ENCODE results near the gene COL17A1.

Gene COL17A1

DNA sequence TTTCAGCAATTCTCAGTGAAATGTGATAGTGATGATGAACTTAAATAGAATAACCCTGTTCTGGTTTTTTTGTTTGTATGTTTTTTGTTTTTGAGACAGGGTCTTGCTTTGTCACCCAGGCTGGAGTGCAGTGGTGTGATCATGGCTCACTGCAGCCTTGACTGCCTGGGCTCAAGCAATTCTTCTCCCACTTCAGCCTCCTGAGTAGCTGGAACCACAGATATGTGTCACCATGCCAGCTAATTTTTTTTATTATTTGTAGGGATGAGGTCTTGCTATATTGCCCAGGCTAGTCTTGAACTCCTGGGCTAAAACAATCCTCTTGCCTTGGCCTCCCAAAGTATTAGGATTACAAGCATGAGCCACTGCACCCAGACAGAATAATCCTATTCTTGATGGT, 14.3 kb upstream of the COL17A1 start:
- H3K27ac ChIP-seq, result no peak overlapping the region
- H2AFZ ChIP-seq, result no peak overlapping the region
- no peak overlapping the region for H3K9ac ChIP-seq
- TF ChIP-seq, protein P1, sequence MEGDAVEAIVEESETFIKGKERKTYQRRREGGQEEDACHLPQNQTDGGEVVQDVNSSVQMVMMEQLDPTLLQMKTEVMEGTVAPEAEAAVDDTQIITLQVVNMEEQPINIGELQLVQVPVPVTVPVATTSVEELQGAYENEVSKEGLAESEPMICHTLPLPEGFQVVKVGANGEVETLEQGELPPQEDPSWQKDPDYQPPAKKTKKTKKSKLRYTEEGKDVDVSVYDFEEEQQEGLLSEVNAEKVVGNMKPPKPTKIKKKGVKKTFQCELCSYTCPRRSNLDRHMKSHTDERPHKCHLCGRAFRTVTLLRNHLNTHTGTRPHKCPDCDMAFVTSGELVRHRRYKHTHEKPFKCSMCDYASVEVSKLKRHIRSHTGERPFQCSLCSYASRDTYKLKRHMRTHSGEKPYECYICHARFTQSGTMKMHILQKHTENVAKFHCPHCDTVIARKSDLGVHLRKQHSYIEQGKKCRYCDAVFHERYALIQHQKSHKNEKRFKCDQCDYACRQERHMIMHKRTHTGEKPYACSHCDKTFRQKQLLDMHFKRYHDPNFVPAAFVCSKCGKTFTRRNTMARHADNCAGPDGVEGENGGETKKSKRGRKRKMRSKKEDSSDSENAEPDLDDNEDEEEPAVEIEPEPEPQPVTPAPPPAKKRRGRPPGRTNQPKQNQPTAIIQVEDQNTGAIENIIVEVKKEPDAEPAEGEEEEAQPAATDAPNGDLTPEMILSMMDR (IDR thresholded peaks at IDR 0.05), result no peak
- no peak overlapping the region for H3K4me2 ChIP-seq (ENCODE audit: low read length)
- no peaks in the 10 kb centered on the region for H3K9me3 ChIP-seq (ENCODE audit: control insufficient read depth, low read length)
- no peaks in the 10 kb centered on the region for H3K36me3 ChIP-seq (ENCODE audit: control insufficient read depth, insufficient read depth, low read length)
- H3K27me3 ChIP-seq (ENCODE audit: control insufficient read depth, insufficient read depth, low read length), result no peaks in the 10 kb centered on the region
- no peak overlapping the region for H3K4me3 ChIP-seq (ENCODE audit: low read depth, low read length)
- no peaks in the 10 kb centered on the region for H3K4me1 ChIP-seq
- H3K79me2 ChIP-seq, result no peaks in the 10 kb centered on the region

GRCh38 chr10:104099269-104099668, 13.6 kb upstream of the COL17A1 start:
- no peak overlapping the region for H3K4me2 ChIP-seq (ENCODE audit: low read length)
- H3K9me3 ChIP-seq (ENCODE audit: control insufficient read depth, low read length), result no peaks in the 10 kb centered on the region
- no peaks in the 10 kb centered on the region for H3K79me2 ChIP-seq
- no peak overlapping the region for H3K9ac ChIP-seq
- H3K27me3 ChIP-seq (ENCODE audit: control insufficient read depth, insufficient read depth, low read length), result no peaks in the 10 kb centered on the region
- no peak overlapping the region for H3K4me3 ChIP-seq (ENCODE audit: low read depth, low read length)
- no peak overlapping the region for H3K27ac ChIP-seq
- no peaks in the 10 kb centered on the region for H3K36me3 ChIP-seq (ENCODE audit: control insufficient read depth, insufficient read depth, low read length)
- TF ChIP-seq, protein P1 (IDR thresholded peaks at IDR 0.05), result no peak
- H3K4me1 ChIP-seq, result no peaks in the 10 kb centered on the region
- H2AFZ ChIP-seq, result no peak overlapping the region

GRCh38 chr10:104098358-104098925, 12.8 kb upstream of the COL17A1 start:
- no peak overlapping the region for H3K27ac ChIP-seq

DNA sequence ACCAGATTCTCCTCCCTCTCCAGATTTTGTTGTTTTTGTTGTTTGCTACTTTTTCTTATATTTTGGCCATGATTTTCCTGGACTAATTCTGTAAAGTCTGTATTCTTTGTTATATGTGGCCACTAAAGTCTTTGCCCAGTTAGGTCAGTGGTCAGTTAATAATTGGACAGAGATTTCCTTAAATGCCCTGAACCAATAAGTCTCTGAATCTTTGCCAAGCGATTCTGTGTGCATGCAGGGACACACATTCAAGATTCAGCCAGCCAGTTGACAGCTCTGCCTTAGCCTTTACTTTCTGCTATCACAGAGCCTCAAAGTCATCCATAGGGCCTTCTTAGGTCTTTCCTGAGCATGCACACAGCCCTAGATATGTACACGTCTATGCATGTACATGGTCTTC, 11.0 kb upstream of the COL17A1 start:
- no peak overlapping the region for H3K4me3 ChIP-seq (ENCODE audit: low read depth, low read length)
- no peak overlapping the region for H3K27ac ChIP-seq
- H3K9ac ChIP-seq, result no peak overlapping the region
- no peak overlapping the region for H2AFZ ChIP-seq
- H3K27me3 ChIP-seq (ENCODE audit: control insufficient read depth, insufficient read depth, low read length), result no peaks in the 10 kb centered on the region
- no peaks in the 10 kb centered on the region for H3K4me1 ChIP-seq
- no peak overlapping the region for H3K4me2 ChIP-seq (ENCODE audit: low read length)
- H3K79me2 ChIP-seq, result no peaks in the 10 kb centered on the region
- TF ChIP-seq, protein P1 (IDR thresholded peaks at IDR 0.05), result no peak
- no peaks in the 10 kb centered on the region for H3K9me3 ChIP-seq (ENCODE audit: control insufficient read depth, low read length)
- H3K36me3 ChIP-seq (ENCODE audit: control insufficient read depth, insufficient read depth, low read length), result no peaks in the 10 kb centered on the region

More at GRCh38 chr10:104098358-104098925, 12.8 kb upstream of the COL17A1 start:
- TF ChIP-seq, protein P1 (IDR thresholded peaks at IDR 0.05), result no peak
- Histone ChIP-seq H3K27me3 (ENCODE audit: control insufficient read depth, insufficient read depth, low read length) (no peaks in the 10 kb centered on the region), H3K9me3 (ENCODE audit: control insufficient read depth, low read length) (no peaks in the 10 kb centered on the region), H3K4me2 (ENCODE audit: low read length) (no peak overlapping the region), H3K9ac (no peak overlapping the region), H3K79me2 (no peaks in the 10 kb centered on the region), H3K4me3 (ENCODE audit: low read depth, low read length) (no peak overlapping the region), H3K36me3 (ENCODE audit: control insufficient read depth, insufficient read depth, low read length) (no peaks in the 10 kb centered on the region), H3K4me1 (no peaks in the 10 kb centered on the region), H2AFZ (no peak overlapping the region)

DNA sequence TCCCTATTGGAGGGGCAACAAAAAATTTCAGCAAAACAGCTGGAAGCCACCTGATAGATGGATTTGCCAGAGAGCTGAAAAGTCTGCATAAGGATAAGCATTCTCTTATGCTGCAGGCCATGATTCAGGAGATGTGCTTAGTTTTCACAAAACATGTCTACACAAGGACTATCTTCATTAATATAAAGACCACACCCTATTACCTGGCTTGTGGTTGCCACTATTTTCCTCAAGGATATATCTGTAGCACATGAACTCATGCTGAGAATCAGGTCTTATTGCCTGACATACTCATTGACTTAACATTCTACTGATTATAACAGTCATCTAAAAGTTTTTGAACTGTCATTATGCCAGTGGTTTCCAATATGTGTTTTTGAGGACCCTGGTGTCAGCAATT, 7.1 kb upstream of the COL17A1 start:
- Histone ChIP-seq H3K27me3 (ENCODE audit: control insufficient read depth, insufficient read depth, low read length) (no peaks in the 10 kb centered on the region), H2AFZ (no peak overlapping the region), H3K9me3 (ENCODE audit: control insufficient read depth, low read length) (no peaks in the 10 kb centered on the region), H3K4me2 (ENCODE audit: low read length) (no peak overlapping the region), H3K9ac (no peak overlapping the region), H3K27ac (no peak overlapping the region), H3K36me3 (ENCODE audit: control insufficient read depth, insufficient read depth, low read length) (no peaks in the 10 kb centered on the region), H3K4me1 (no peaks in the 10 kb centered on the region), H3K79me2 (no peaks in the 10 kb centered on the region), H3K4me3 (ENCODE audit: low read depth, low read length) (no peak overlapping the region)
- TF ChIP-seq, protein P1 (IDR thresholded peaks at IDR 0.05), result no peak

Measured in parathyroid adenoma (tissue), 2 donors.